ENCODE data around the gene JARID2.

The JARID2 gene

GRCh38 chr6:15453622-15454021 lies 207.8 kb downstream of the JARID2 start:
- H3K27me3 ChIP-seq (ENCODE audit: control insufficient read depth in 1 of 2, insufficient read depth in 2 of 2, low read length in 2 of 2), result no peaks in the 10 kb centered on the region
- no peaks in the 10 kb centered on the region for H3K9me3 ChIP-seq (ENCODE audit: control insufficient read depth in 1 of 2, low read length in 2 of 2)
- no peak overlapping the region for H3K9ac ChIP-seq (ENCODE audit: low read depth in 1 of 2, low read length in 2 of 2)
- no peaks in the 10 kb centered on the region for H3K4me1 ChIP-seq (ENCODE audit: control insufficient read depth in 1 of 2, insufficient read depth in 2 of 2, low read length in 2 of 2)
- peaks cover 4 to 6% of the 10 kb centered on the region in 2 donors for H3K36me3 ChIP-seq (ENCODE audit: control insufficient read depth in 1 of 2, insufficient read depth in 2 of 2, low read length in 2 of 2)
- no peak overlapping the region for H3K27ac ChIP-seq (ENCODE audit: low read depth, low read length)
- H3K4me3 ChIP-seq (ENCODE audit: low read depth in 1 of 2, low read length in 2 of 2), result no peak overlapping the region

GRCh38 chr6:15456422-15456821 lies 210.6 kb downstream of the JARID2 start:
- peaks cover 4 to 6% of the 10 kb centered on the region in 2 donors for H3K36me3 ChIP-seq (ENCODE audit: control insufficient read depth in 1 of 2, insufficient read depth in 2 of 2, low read length in 2 of 2)
- H3K27ac ChIP-seq (ENCODE audit: low read depth, low read length), result no peak overlapping the region
- H3K27me3 ChIP-seq (ENCODE audit: control insufficient read depth in 1 of 2, insufficient read depth in 2 of 2, low read length in 2 of 2), result no peaks in the 10 kb centered on the region
- no peaks in the 10 kb centered on the region for H3K4me1 ChIP-seq (ENCODE audit: control insufficient read depth in 1 of 2, insufficient read depth in 2 of 2, low read length in 2 of 2)
- no peaks in the 10 kb centered on the region for H3K9me3 ChIP-seq (ENCODE audit: control insufficient read depth in 1 of 2, low read length in 2 of 2)
- no peak overlapping the region for H3K4me3 ChIP-seq (ENCODE audit: low read depth in 1 of 2, low read length in 2 of 2)
- no peak overlapping the region for H3K9ac ChIP-seq (ENCODE audit: low read depth in 1 of 2, low read length in 2 of 2)

GRCh38 chr6:15457121-15457650 lies 211.3 kb downstream of the JARID2 start:
- Histone ChIP-seq H3K27me3 (ENCODE audit: control insufficient read depth in 1 of 2, insufficient read depth in 2 of 2, low read length in 2 of 2) (no peaks in the 10 kb centered on the region), H3K27ac (ENCODE audit: low read depth, low read length) (no peak overlapping the region), H3K4me3 (ENCODE audit: low read depth in 1 of 2, low read length in 2 of 2) (no peak overlapping the region), H3K9me3 (ENCODE audit: control insufficient read depth in 1 of 2, low read length in 2 of 2) (no peaks in the 10 kb centered on the region), H3K4me1 (ENCODE audit: control insufficient read depth in 1 of 2, insufficient read depth in 2 of 2, low read length in 2 of 2) (no peaks in the 10 kb centered on the region), H3K9ac (ENCODE audit: low read depth in 1 of 2, low read length in 2 of 2) (no peak overlapping the region), H3K36me3 (ENCODE audit: control insufficient read depth in 1 of 2, insufficient read depth in 2 of 2, low read length in 2 of 2) (peaks cover 4 to 6% of the 10 kb centered on the region in 2 donors)

GRCh38 chr6:15458021-15458459 lies 212.2 kb downstream of the JARID2 start:
- Histone ChIP-seq H3K9ac (ENCODE audit: low read depth in 1 of 2, low read length in 2 of 2) (no peak overlapping the region), H3K9me3 (ENCODE audit: control insufficient read depth in 1 of 2, low read length in 2 of 2) (no peaks in the 10 kb centered on the region), H3K36me3 (ENCODE audit: control insufficient read depth in 1 of 2, insufficient read depth in 2 of 2, low read length in 2 of 2) (peaks cover 4 to 6% of the 10 kb centered on the region in 2 donors), H3K27ac (ENCODE audit: low read depth, low read length) (no peak overlapping the region), H3K4me3 (ENCODE audit: low read depth in 1 of 2, low read length in 2 of 2) (no peak overlapping the region), H3K4me1 (ENCODE audit: control insufficient read depth in 1 of 2, insufficient read depth in 2 of 2, low read length in 2 of 2) (no peaks in the 10 kb centered on the region), H3K27me3 (ENCODE audit: control insufficient read depth in 1 of 2, insufficient read depth in 2 of 2, low read length in 2 of 2) (no peaks in the 10 kb centered on the region)

- H3K27ac ChIP-seq (ENCODE audit: low read depth, low read length), result no peak overlapping the region
- H3K36me3 ChIP-seq (ENCODE audit: control insufficient read depth in 1 of 2, insufficient read depth in 2 of 2, low read length in 2 of 2), result no peaks in the 10 kb centered on the region
- peaks cover 0 to 3% of the 10 kb centered on the region in 2 donors for H3K4me1 ChIP-seq (ENCODE audit: control insufficient read depth in 1 of 2, insufficient read depth in 2 of 2, low read length in 2 of 2)
- no peaks in the 10 kb centered on the region for H3K27me3 ChIP-seq (ENCODE audit: control insufficient read depth in 1 of 2, insufficient read depth in 2 of 2, low read length in 2 of 2)
- no peak overlapping the region for H3K4me3 ChIP-seq (ENCODE audit: low read depth in 1 of 2, low read length in 2 of 2)
- H3K9ac ChIP-seq (ENCODE audit: low read depth in 1 of 2, low read length in 2 of 2), result no peak overlapping the region
- H3K9me3 ChIP-seq (ENCODE audit: control insufficient read depth in 1 of 2, low read length in 2 of 2), result no peaks in the 10 kb centered on the region
Observed at GRCh38 chr6:15460110-15460727, 214.3 kb downstream of the JARID2 start.

GRCh38 chr6:15461127-15461944 lies 215.5 kb downstream of the JARID2 start:
- H3K9ac ChIP-seq (ENCODE audit: low read depth in 1 of 2, low read length in 2 of 2), result no peak overlapping the region
- H3K27ac ChIP-seq (ENCODE audit: low read depth, low read length), result no peak overlapping the region
- H3K4me1 ChIP-seq (ENCODE audit: control insufficient read depth in 1 of 2, insufficient read depth in 2 of 2, low read length in 2 of 2), result peaks cover 0 to 3% of the 10 kb centered on the region in 2 donors
- no peaks in the 10 kb centered on the region for H3K27me3 ChIP-seq (ENCODE audit: control insufficient read depth in 1 of 2, insufficient read depth in 2 of 2, low read length in 2 of 2)
- H3K4me3 ChIP-seq (ENCODE audit: low read depth in 1 of 2, low read length in 2 of 2), result no peak overlapping the region
- H3K36me3 ChIP-seq (ENCODE audit: control insufficient read depth in 1 of 2, insufficient read depth in 2 of 2, low read length in 2 of 2), result no peaks in the 10 kb centered on the region
- H3K9me3 ChIP-seq (ENCODE audit: control insufficient read depth in 1 of 2, low read length in 2 of 2), result no peaks in the 10 kb centered on the region

- H3K9me3 ChIP-seq (ENCODE audit: control insufficient read depth in 1 of 2, low read length in 2 of 2), result no peaks in the 10 kb centered on the region
- H3K4me1 ChIP-seq (ENCODE audit: control insufficient read depth in 1 of 2, insufficient read depth in 2 of 2, low read length in 2 of 2), result peaks cover 0 to 7% of the 10 kb centered on the region in 2 donors
- H3K27ac ChIP-seq (ENCODE audit: low read depth, low read length), result no peak overlapping the region
- H3K36me3 ChIP-seq (ENCODE audit: control insufficient read depth in 1 of 2, insufficient read depth in 2 of 2, low read length in 2 of 2), result no peaks in the 10 kb centered on the region
- H3K27me3 ChIP-seq (ENCODE audit: control insufficient read depth in 1 of 2, insufficient read depth in 2 of 2, low read length in 2 of 2), result no peaks in the 10 kb centered on the region
- H3K9ac ChIP-seq (ENCODE audit: low read depth in 1 of 2, low read length in 2 of 2), result no peak overlapping the region
- H3K4me3 ChIP-seq (ENCODE audit: low read depth in 1 of 2, low read length in 2 of 2), result no peak overlapping the region
Observed at GRCh38 chr6:15462256-15462655, 216.4 kb downstream of the JARID2 start.

- H3K4me3 ChIP-seq (ENCODE audit: low read depth in 1 of 2, low read length in 2 of 2), result no peak overlapping the region
- no peaks in the 10 kb centered on the region for H3K27me3 ChIP-seq (ENCODE audit: control insufficient read depth in 1 of 2, insufficient read depth in 2 of 2, low read length in 2 of 2)
- no peak overlapping the region for H3K27ac ChIP-seq (ENCODE audit: low read depth, low read length)
- H3K36me3 ChIP-seq (ENCODE audit: control insufficient read depth in 1 of 2, insufficient read depth in 2 of 2, low read length in 2 of 2), result no peaks in the 10 kb centered on the region
- no peaks in the 10 kb centered on the region for H3K9me3 ChIP-seq (ENCODE audit: control insufficient read depth in 1 of 2, low read length in 2 of 2)
- H3K9ac ChIP-seq (ENCODE audit: low read depth in 1 of 2, low read length in 2 of 2), result no peak overlapping the region
- H3K4me1 ChIP-seq (ENCODE audit: control insufficient read depth in 1 of 2, insufficient read depth in 2 of 2, low read length in 2 of 2), result peaks cover 0 to 7% of the 10 kb centered on the region in 2 donors
Observed at GRCh38 chr6:15462717-15463525, 217.1 kb downstream of the JARID2 start.

GRCh38 chr6:15464211-15464725 lies 218.4 kb downstream of the JARID2 start:
- no peaks in the 10 kb centered on the region for H3K27me3 ChIP-seq (ENCODE audit: control insufficient read depth in 1 of 2, insufficient read depth in 2 of 2, low read length in 2 of 2)
- H3K9me3 ChIP-seq (ENCODE audit: control insufficient read depth in 1 of 2, low read length in 2 of 2), result no peaks in the 10 kb centered on the region
- H3K4me3 ChIP-seq (ENCODE audit: low read depth in 1 of 2, low read length in 2 of 2), result no peak overlapping the region
- H3K27ac ChIP-seq (ENCODE audit: low read depth, low read length), result no peak overlapping the region
- H3K4me1 ChIP-seq (ENCODE audit: control insufficient read depth in 1 of 2, insufficient read depth in 2 of 2, low read length in 2 of 2), result peaks cover 0 to 7% of the 10 kb centered on the region in 2 donors
- H3K36me3 ChIP-seq (ENCODE audit: control insufficient read depth in 1 of 2, insufficient read depth in 2 of 2, low read length in 2 of 2), result peaks cover 7% of the 10 kb centered on the region in 2 donors
- no peak overlapping the region for H3K9ac ChIP-seq (ENCODE audit: low read depth in 1 of 2, low read length in 2 of 2)

Data from duodenal mucosa (tissue), 2 donors.